Measurements from ENCODE around the gene MMEL1.

DNA sequence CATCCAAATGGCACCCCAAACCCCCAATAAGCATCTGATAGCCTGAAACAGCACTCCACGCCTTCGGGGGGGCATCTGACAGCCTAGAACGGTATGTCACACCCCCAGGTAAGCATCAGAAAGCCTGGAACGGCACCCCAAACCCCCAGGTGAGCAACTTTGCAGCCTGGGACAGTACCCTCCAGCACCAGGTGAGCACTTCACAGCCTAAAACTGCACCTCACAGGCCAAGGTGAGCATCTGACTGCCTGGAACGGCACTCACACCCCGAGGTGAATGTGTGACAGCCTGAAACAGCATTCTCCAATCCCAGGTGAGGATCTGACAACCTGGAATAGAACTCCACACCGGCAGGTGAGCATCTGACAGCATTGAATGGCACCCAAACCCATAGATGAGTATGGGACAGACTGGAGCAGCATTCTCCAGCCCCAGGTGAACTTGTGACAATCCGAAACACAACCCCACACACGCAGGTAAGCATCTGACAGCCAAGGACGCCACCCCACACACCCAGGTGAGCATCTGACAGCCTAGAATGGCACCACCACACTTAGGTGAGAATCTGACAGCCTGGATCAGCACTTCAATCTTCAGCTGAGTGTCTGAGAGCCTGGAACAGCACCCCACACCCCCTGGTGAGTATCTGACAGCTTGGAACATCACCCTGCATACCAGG lies 18.3 kb upstream of the MMEL1 start:
- TF ChIP-seq, protein P1, sequence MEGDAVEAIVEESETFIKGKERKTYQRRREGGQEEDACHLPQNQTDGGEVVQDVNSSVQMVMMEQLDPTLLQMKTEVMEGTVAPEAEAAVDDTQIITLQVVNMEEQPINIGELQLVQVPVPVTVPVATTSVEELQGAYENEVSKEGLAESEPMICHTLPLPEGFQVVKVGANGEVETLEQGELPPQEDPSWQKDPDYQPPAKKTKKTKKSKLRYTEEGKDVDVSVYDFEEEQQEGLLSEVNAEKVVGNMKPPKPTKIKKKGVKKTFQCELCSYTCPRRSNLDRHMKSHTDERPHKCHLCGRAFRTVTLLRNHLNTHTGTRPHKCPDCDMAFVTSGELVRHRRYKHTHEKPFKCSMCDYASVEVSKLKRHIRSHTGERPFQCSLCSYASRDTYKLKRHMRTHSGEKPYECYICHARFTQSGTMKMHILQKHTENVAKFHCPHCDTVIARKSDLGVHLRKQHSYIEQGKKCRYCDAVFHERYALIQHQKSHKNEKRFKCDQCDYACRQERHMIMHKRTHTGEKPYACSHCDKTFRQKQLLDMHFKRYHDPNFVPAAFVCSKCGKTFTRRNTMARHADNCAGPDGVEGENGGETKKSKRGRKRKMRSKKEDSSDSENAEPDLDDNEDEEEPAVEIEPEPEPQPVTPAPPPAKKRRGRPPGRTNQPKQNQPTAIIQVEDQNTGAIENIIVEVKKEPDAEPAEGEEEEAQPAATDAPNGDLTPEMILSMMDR (IDR thresholded peaks at IDR 0.05): no peak
- TF ChIP-seq CREM (CRISPR knock-in tag; IDR thresholded peaks at IDR 0.05) (no peak), ZNF121 (CRISPR knock-in tag; IDR thresholded peaks at IDR 0.05) (no peak), CREB1 (CRISPR knock-in tag; IDR thresholded peaks at IDR 0.05) (no peak), ZSCAN18 (CRISPR knock-in tag; IDR thresholded peaks at IDR 0.05) (no peak), ATF1 (CRISPR knock-in tag; IDR thresholded peaks at IDR 0.05) (no peak), ETV6 (CRISPR knock-in tag; IDR thresholded peaks at IDR 0.05) (no peak), ESRRA (CRISPR knock-in tag; IDR thresholded peaks at IDR 0.05; ENCODE audit: borderline replicate concordance) (no peak), JAZF1 (CRISPR knock-in tag; IDR thresholded peaks at IDR 0.05) (no peak)
- TF ChIP-seq, protein P2, sequence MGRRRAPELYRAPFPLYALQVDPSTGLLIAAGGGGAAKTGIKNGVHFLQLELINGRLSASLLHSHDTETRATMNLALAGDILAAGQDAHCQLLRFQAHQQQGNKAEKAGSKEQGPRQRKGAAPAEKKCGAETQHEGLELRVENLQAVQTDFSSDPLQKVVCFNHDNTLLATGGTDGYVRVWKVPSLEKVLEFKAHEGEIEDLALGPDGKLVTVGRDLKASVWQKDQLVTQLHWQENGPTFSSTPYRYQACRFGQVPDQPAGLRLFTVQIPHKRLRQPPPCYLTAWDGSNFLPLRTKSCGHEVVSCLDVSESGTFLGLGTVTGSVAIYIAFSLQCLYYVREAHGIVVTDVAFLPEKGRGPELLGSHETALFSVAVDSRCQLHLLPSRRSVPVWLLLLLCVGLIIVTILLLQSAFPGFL (CRISPR knock-in tag; IDR thresholded peaks at IDR 0.05; ENCODE audit: borderline replicate concordance): no peak
